GM23338 (cell line): ENCODE measurements around the gene MEN1. TPM values are rescaled to one million over a fixed set of nuclear protein-coding genes. Genes with fewer than 3 reads are reported as not detected.

Experiments used
- ATAC-seq: fragments of 200-7000 bp; cut with Tn5 transposase; 3 replicates; pipeline ENCODE4 v1.9.1; 2020
- DNase-seq: peaks from one replicate; pipeline ENCODE4 v3.0.0-alpha.2; 2015; ENCODE audit warnings: low spot score
- H2AFZ ChIP-seq: fragments of 200-600 bp; sonication (generic); 2 replicates; pipeline ENCODE4 v1.8.0; 2016; ENCODE audit warnings: antibody characterized with exemption, mild to moderate bottlenecking, moderate library complexity
- H3F3A ChIP-seq: fragments of 200-600 bp; sonication (generic); replicated peaks from 2 replicates; pipeline ENCODE4 v1.8.0; 2017; ENCODE audit warnings: antibody characterized with exemption, mixed run types, low read depth
- H3K27ac ChIP-seq: fragments of 200-600 bp; sonication (generic); 2 replicates; pipeline ENCODE4 v1.6.1; 2016; ENCODE audit warnings: low read depth
- H3K27me3 ChIP-seq: fragments of 200-600 bp; sonication (generic); 2 replicates; pipeline ENCODE4 v1.8.0; 2016; ENCODE audit warnings: mild to moderate bottlenecking, mixed run types, moderate library complexity; ENCODE audit not compliant: insufficient read depth
- H3K36me3 ChIP-seq: fragments of 200-600 bp; sonication (generic); 2 replicates; pipeline ENCODE4 v1.8.0; 2016; ENCODE audit warnings: mild to moderate bottlenecking; ENCODE audit not compliant: insufficient read depth
- H3K4me1 ChIP-seq: fragments of 200-600 bp; sonication (generic); 2 replicates; pipeline ENCODE4 v1.8.0; 2016; ENCODE audit warnings: mild to moderate bottlenecking, moderate library complexity; ENCODE audit not compliant: insufficient read depth
- H3K4me2 ChIP-seq: fragments of 200-600 bp; sonication (generic); 2 replicates; pipeline ENCODE4 v1.7.1; 2017; ENCODE audit warnings: mixed run types
- H3K4me3 ChIP-seq: fragments of 200-600 bp; sonication (generic); 2 replicates; pipeline ENCODE4 v1.6.1; 2016; ENCODE audit warnings: mixed run types
- H3K79me2 ChIP-seq: fragments of 200-600 bp; sonication (generic); replicated peaks from 2 replicates; pipeline ENCODE4 v1.8.0; 2017; ENCODE audit warnings: mild to moderate bottlenecking; ENCODE audit not compliant: insufficient read depth
- H3K9me2 ChIP-seq: fragments of 200-600 bp; sonication (generic); 2 replicates; pipeline ENCODE4 v1.8.0; 2017; ENCODE audit not compliant: insufficient read depth
- H4K20me1 ChIP-seq: fragments of 200-600 bp; sonication (generic); replicated peaks from 2 replicates; pipeline ENCODE4 v1.8.0; 2017; ENCODE audit warnings: mild to moderate bottlenecking; ENCODE audit not compliant: insufficient read depth
- H3K27ac Mint-ChIP-seq: 2 replicates; pipeline ENCODE4 v1.8.0; 2020; ENCODE audit warnings: inconsistent platforms, mild to moderate bottlenecking, moderate library complexity, mixed read lengths
- H3K27me3 Mint-ChIP-seq: 3 replicates; pipeline ENCODE4 v1.8.0; 2022; ENCODE audit warnings: low read depth, mild to moderate bottlenecking, moderate library complexity, mixed read lengths, inconsistent platforms; ENCODE audit not compliant: insufficient read depth, poor library complexity
- H3K36me3 Mint-ChIP-seq: 3 replicates; pipeline ENCODE4 v1.8.0; 2021; ENCODE audit warnings: low read depth, mild to moderate bottlenecking, inconsistent platforms, moderate library complexity, mixed read lengths
- H3K4me1 Mint-ChIP-seq: 3 replicates; pipeline ENCODE4 v1.8.0; 2020; ENCODE audit warnings: mild to moderate bottlenecking, inconsistent platforms, mixed read lengths
- H3K4me3 Mint-ChIP-seq: 3 replicates; pipeline ENCODE4 v1.8.0; 2021; ENCODE audit warnings: moderate library complexity, mild to moderate bottlenecking, inconsistent platforms, mixed read lengths
- H3K9me3 Mint-ChIP-seq: 3 replicates; pipeline ENCODE4 v1.8.0; 2020; ENCODE audit warnings: moderate library complexity, mild to moderate bottlenecking, inconsistent platforms, mixed read lengths
- CREB1 ChIP-seq: fragments of 250-450 bp; sonication (Bioruptor Pico); IDR thresholded peaks from 2 replicates; pipeline ENCODE4 v1.5.0; 2020; ENCODE audit warnings: low read depth, mild to moderate bottlenecking, moderate library complexity
- EZH2 ChIP-seq: fragments of 200-600 bp; sonication (generic); IDR thresholded peaks from one replicate; pipeline ENCODE4 v1.8.0; 2017; ENCODE audit warnings: antibody characterized with exemption, mild to moderate bottlenecking, low read depth; ENCODE audit not compliant: unreplicated experiment
- EZH2phosphoT487 ChIP-seq: fragments of 200-600 bp; sonication (generic); IDR thresholded peaks from one replicate; pipeline ENCODE4 v1.8.1; 2018; ENCODE audit warnings: antibody characterized with exemption; ENCODE audit not compliant: unreplicated experiment
- JUNB ChIP-seq: IDR thresholded peaks from one replicate; pipeline ENCODE4 v1.6.1; 2016; ENCODE audit warnings: antibody characterized with exemption; ENCODE audit not compliant: unreplicated experiment
- NANOG ChIP-seq: IDR thresholded peaks from 2 replicates; pipeline ENCODE4 v1.6.1; 2016; ENCODE audit warnings: antibody characterized with exemption, borderline replicate concordance
- POLR2AphosphoS5 ChIP-seq: IDR thresholded peaks from 2 replicates; pipeline ENCODE4 v1.6.1; 2016; ENCODE audit warnings: antibody characterized with exemption, low read depth
- STAT1 ChIP-seq: IDR thresholded peaks from one replicate; pipeline ENCODE4 v1.6.1; 2016; ENCODE audit warnings: antibody characterized with exemption; ENCODE audit not compliant: unreplicated experiment
- ZNF114 ChIP-seq: fragments of 250-450 bp; sonication (Bioruptor Pico); IDR thresholded peaks from 2 replicates; pipeline ENCODE4 v1.5.0; 2020; ENCODE audit warnings: mild to moderate bottlenecking, moderate library complexity
- ZNF331 ChIP-seq: fragments of 250-450 bp; sonication (Bioruptor Pico); IDR thresholded peaks from 2 replicates; pipeline ENCODE4 v1.5.0; 2020; ENCODE audit warnings: low read depth, mild to moderate bottlenecking, moderate library complexity
- polyA plus RNA-seq: library from polyadenylated mRNA; unstranded; fragments of >200 nt; fragmentation: Nextera tagmentation; extraction: Ambion mirVana; gene quantifications from 2 replicates; pipeline ENCODE4 v1.2.1, GENCODE V29; 2016
- total RNA-seq: library from RNA; depleted of rRNA; stranded (reverse); fragments of >200 nt; shearing (Covaris generic); gene quantifications from 2 replicates; pipeline ENCODE4 v1.2.3, GENCODE V29; 2014
- TF ChIP-seq, protein P1 (sequence below): fragments of 250-450 bp; sonication (Bioruptor Pico); IDR thresholded peaks from 2 replicates; pipeline ENCODE4 v1.5.0; 2020; ENCODE audit warnings: mild to moderate bottlenecking, moderate library complexity
- TF ChIP-seq, protein P2 (sequence below), 2 experiments: fragments of 200-600 bp in 1 of 2; sonication (generic) in 1 of 2; conservative IDR thresholded peaks; 2 replicates each; pipeline versions ENCODE4 v1.5.1 to v1.6.1; 2016 to 2017; ENCODE audit warnings: antibody characterized with exemption in 2 of 2, low read depth in 2 of 2, mild to moderate bottlenecking in 2 of 2, moderate library complexity in 1 of 2
- TF ChIP-seq, protein P3 (sequence below): IDR thresholded peaks from 2 replicates; pipeline ENCODE4 v1.6.1; 2016; ENCODE audit warnings: antibody characterized with exemption
- TF ChIP-seq, protein P4 (sequence below): IDR thresholded peaks from one replicate; pipeline ENCODE4 v1.6.1; 2018; ENCODE audit warnings: antibody characterized with exemption; ENCODE audit not compliant: unreplicated experiment

The MEN1 gene
- total and polyA plus RNA-seq, 2 experiments from 2014 or later: 31.6 to 45.2 TPM

DNA sequence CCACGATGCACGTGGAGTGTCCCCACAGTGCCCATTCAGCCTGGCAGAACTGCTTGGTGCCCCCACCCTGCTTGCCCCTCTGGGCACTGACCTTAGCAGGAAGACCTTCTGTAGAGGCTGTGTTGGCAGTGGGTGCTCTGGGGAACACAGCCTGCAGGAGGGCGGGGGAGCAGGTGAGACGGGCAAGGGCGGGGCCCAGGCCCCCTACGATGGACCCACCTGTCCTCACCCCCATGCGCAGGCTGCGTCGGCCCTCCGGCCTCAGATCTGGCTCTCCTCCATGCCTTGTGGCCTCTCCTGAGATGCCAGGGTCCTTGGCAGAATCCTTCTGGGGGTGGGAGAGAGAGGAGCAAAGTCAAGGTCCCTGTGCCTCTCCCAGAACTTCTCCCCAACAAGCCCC lies 23.2 kb upstream of the MEN1 start:
- no peaks in the 10 kb centered on the region for H3F3A ChIP-seq
- peaks cover 2% of the 10 kb centered on the region for H3K27me3 Mint-ChIP-seq
- no peaks in the 10 kb centered on the region for H3K9me2 ChIP-seq
- H3K27ac ChIP-seq: no peak overlapping the region
- H3K4me2 ChIP-seq: no peak overlapping the region
- no peaks in the 10 kb centered on the region for H3K27me3 ChIP-seq
- no peaks in the 10 kb centered on the region for H3K4me1 ChIP-seq
- peaks cover 7% of the 10 kb centered on the region; the same call in 2 of the 3 replicates for H3K36me3 Mint-ChIP-seq
- no peak overlapping the region for H2AFZ ChIP-seq
- H3K36me3 ChIP-seq: no peaks in the 10 kb centered on the region
- DNase-seq (no peak), ATAC-seq (no peak)
- TF ChIP-seq EZH2: no peak
- TF ChIP-seq ZNF114 (CRISPR knock-in tag): no peak
- TF ChIP-seq, protein P1, sequence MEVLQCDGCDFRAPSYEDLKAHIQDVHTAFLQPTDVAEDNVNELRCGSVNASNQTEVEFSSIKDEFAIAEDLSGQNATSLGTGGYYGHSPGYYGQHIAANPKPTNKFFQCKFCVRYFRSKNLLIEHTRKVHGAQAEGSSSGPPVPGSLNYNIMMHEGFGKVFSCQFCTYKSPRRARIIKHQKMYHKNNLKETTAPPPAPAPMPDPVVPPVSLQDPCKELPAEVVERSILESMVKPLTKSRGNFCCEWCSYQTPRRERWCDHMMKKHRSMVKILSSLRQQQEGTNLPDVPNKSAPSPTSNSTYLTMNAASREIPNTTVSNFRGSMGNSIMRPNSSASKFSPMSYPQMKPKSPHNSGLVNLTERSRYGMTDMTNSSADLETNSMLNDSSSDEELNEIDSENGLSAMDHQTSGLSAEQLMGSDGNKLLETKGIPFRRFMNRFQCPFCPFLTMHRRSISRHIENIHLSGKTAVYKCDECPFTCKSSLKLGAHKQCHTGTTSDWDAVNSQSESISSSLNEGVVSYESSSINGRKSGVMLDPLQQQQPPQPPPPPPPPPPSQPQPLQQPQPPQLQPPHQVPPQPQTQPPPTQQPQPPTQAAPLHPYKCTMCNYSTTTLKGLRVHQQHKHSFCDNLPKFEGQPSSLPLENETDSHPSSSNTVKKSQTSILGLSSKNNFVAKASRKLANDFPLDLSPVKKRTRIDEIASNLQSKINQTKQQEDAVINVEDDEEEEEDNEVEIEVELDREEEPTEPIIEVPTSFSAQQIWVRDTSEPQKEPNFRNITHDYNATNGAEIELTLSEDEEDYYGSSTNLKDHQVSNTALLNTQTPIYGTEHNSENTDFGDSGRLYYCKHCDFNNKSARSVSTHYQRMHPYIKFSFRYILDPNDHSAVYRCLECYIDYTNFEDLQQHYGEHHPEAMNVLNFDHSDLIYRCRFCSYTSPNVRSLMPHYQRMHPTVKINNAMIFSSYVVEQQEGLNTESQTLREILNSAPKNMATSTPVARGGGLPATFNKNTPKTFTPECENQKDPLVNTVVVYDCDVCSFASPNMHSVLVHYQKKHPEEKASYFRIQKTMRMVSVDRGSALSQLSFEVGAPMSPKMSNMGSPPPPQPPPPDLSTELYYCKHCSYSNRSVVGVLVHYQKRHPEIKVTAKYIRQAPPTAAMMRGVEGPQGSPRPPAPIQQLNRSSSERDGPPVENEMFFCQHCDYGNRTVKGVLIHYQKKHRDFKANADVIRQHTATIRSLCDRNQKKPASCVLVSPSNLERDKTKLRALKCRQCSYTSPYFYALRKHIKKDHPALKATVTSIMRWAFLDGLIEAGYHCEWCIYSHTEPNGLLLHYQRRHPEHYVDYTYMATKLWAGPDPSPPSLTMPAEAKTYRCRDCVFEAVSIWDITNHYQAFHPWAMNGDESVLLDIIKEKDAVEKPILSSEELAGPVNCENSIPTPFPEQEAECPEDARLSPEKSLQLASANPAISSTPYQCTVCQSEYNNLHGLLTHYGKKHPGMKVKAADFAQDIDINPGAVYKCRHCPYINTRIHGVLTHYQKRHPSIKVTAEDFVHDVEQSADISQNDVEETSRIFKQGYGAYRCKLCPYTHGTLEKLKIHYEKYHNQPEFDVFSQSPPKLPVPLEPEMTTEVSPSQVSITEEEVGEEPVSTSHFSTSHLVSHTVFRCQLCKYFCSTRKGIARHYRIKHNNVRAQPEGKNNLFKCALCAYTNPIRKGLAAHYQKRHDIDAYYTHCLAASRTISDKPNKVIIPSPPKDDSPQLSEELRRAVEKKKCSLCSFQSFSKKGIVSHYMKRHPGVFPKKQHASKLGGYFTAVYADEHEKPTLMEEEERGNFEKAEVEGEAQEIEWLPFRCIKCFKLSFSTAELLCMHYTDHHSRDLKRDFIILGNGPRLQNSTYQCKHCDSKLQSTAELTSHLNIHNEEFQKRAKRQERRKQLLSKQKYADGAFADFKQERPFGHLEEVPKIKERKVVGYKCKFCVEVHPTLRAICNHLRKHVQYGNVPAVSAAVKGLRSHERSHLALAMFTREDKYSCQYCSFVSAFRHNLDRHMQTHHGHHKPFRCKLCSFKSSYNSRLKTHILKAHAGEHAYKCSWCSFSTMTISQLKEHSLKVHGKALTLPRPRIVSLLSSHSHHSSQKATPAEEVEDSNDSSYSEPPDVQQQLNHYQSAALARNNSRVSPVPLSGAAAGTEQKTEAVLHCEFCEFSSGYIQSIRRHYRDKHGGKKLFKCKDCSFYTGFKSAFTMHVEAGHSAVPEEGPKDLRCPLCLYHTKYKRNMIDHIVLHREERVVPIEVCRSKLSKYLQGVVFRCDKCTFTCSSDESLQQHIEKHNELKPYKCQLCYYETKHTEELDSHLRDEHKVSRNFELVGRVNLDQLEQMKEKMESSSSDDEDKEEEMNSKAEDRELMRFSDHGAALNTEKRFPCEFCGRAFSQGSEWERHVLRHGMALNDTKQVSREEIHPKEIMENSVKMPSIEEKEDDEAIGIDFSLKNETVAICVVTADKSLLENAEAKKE: no peak
- TF ChIP-seq, protein P2, sequence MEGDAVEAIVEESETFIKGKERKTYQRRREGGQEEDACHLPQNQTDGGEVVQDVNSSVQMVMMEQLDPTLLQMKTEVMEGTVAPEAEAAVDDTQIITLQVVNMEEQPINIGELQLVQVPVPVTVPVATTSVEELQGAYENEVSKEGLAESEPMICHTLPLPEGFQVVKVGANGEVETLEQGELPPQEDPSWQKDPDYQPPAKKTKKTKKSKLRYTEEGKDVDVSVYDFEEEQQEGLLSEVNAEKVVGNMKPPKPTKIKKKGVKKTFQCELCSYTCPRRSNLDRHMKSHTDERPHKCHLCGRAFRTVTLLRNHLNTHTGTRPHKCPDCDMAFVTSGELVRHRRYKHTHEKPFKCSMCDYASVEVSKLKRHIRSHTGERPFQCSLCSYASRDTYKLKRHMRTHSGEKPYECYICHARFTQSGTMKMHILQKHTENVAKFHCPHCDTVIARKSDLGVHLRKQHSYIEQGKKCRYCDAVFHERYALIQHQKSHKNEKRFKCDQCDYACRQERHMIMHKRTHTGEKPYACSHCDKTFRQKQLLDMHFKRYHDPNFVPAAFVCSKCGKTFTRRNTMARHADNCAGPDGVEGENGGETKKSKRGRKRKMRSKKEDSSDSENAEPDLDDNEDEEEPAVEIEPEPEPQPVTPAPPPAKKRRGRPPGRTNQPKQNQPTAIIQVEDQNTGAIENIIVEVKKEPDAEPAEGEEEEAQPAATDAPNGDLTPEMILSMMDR (conservative IDR thresholded peaks at IDR 0.05; ENCODE audit: low read depth in 2 of 2): no peak
- no peak for TF ChIP-seq CREB1 (CRISPR knock-in tag)
- TF ChIP-seq STAT1: no peak
- TF ChIP-seq, protein P3, sequence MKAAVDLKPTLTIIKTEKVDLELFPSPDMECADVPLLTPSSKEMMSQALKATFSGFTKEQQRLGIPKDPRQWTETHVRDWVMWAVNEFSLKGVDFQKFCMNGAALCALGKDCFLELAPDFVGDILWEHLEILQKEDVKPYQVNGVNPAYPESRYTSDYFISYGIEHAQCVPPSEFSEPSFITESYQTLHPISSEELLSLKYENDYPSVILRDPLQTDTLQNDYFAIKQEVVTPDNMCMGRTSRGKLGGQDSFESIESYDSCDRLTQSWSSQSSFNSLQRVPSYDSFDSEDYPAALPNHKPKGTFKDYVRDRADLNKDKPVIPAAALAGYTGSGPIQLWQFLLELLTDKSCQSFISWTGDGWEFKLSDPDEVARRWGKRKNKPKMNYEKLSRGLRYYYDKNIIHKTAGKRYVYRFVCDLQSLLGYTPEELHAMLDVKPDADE: no peak
- TF ChIP-seq EZH2phosphoT487: no peak
- TF ChIP-seq, protein P4, sequence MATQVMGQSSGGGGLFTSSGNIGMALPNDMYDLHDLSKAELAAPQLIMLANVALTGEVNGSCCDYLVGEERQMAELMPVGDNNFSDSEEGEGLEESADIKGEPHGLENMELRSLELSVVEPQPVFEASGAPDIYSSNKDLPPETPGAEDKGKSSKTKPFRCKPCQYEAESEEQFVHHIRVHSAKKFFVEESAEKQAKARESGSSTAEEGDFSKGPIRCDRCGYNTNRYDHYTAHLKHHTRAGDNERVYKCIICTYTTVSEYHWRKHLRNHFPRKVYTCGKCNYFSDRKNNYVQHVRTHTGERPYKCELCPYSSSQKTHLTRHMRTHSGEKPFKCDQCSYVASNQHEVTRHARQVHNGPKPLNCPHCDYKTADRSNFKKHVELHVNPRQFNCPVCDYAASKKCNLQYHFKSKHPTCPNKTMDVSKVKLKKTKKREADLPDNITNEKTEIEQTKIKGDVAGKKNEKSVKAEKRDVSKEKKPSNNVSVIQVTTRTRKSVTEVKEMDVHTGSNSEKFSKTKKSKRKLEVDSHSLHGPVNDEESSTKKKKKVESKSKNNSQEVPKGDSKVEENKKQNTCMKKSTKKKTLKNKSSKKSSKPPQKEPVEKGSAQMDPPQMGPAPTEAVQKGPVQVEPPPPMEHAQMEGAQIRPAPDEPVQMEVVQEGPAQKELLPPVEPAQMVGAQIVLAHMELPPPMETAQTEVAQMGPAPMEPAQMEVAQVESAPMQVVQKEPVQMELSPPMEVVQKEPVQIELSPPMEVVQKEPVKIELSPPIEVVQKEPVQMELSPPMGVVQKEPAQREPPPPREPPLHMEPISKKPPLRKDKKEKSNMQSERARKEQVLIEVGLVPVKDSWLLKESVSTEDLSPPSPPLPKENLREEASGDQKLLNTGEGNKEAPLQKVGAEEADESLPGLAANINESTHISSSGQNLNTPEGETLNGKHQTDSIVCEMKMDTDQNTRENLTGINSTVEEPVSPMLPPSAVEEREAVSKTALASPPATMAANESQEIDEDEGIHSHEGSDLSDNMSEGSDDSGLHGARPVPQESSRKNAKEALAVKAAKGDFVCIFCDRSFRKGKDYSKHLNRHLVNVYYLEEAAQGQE: no peak
- no peak for TF ChIP-seq JUNB
- no peak for TF ChIP-seq NANOG
- no peak for TF ChIP-seq POLR2AphosphoS5
- no peak for TF ChIP-seq ZNF331 (CRISPR knock-in tag)
- no peak overlapping the region for H3K27ac Mint-ChIP-seq
- no peak overlapping the region for H3K4me3 ChIP-seq
- no peaks in the 10 kb centered on the region for H4K20me1 ChIP-seq
- no peak overlapping the region for H3K4me3 Mint-ChIP-seq
- H3K9me3 Mint-ChIP-seq: no peaks in the 10 kb centered on the region
- H3K4me1 Mint-ChIP-seq: no peaks in the 10 kb centered on the region
- H3K79me2 ChIP-seq: no peaks in the 10 kb centered on the region
